ENCODE measurements around the gene CA4. TPM values are rescaled to one million over a fixed set of nuclear protein-coding genes. Genes with fewer than 3 reads are reported as not detected.

The CA4 gene
- total and polyA plus RNA-seq, 9 of the 15 experiments (the other 6 are each of a cell fraction or from before 2014, with no cell fraction given), result 0.13 TPM; not detected in 7

GRCh38 chr17:60135151-60135950, 14.4 kb upstream of the CA4 start (continued):
- TF ChIP-seq ZNF174 (CRISPR knock-in tag; IDR thresholded peaks at IDR 0.05), result no peak
- TF ChIP-seq BRF2 (IDR thresholded peaks at IDR 0.05; ENCODE audit: borderline replicate concordance, insufficient read depth, insufficient read length), result no peak
- TF ChIP-seq GTF2E2 (tag; IDR thresholded peaks at IDR 0.05), result no peak
- no peak for TF ChIP-seq ZNF717 (CRISPR knock-in tag; IDR thresholded peaks at IDR 0.05)
- TF ChIP-seq HDAC6 (IDR thresholded peaks at IDR 0.05; ENCODE audit: low read depth, low read length), result no peak
- TF ChIP-seq KDM1A (IDR thresholded peaks at IDR 0.05), result no peak
- TF ChIP-seq RCOR1 (IDR thresholded peaks at IDR 0.05; ENCODE audit: borderline replicate concordance in 1 of 2, low read depth in 2 of 2, low read length in 2 of 2), result peak in 1 of 2 experiments; percentile 69; a peak in 2 of 4 replicates
- TF ChIP-seq JUN (IDR thresholded peaks at IDR 0.05; ENCODE audit: borderline replicate concordance, low read depth, low read length), result no peak
- no peak for TF ChIP-seq JUN (CRISPR knock-in tag; IDR thresholded peaks at IDR 0.05; ENCODE audit: borderline replicate concordance)
- no peak for TF ChIP-seq NFRKB (IDR thresholded peaks at IDR 0.05; ENCODE audit: low read depth)
- TF ChIP-seq DACH1 (IDR thresholded peaks at IDR 0.05; ENCODE audit: partially characterized antibody), result no peak
- TF ChIP-seq ZBTB5 (IDR thresholded peaks at IDR 0.05), result no peak
- no peak for TF ChIP-seq ATF1 (CRISPR knock-in tag; IDR thresholded peaks at IDR 0.05)
- peak; percentile 77 for TF ChIP-seq ATF1 (tag; IDR thresholded peaks at IDR 0.05)
- no peak for TF ChIP-seq OTX1 (CRISPR knock-in tag; IDR thresholded peaks at IDR 0.05)
- peak; percentile 35; the same call in 1 of the 2 replicates for TF ChIP-seq MYC (IDR thresholded peaks at IDR 0.05; ENCODE audit: low read depth, low read length)
- no peak for TF ChIP-seq MYC (CRISPR knock-in tag; IDR thresholded peaks at IDR 0.05; ENCODE audit: borderline replicate concordance, low read depth)
- TF ChIP-seq POU5F1 (IDR thresholded peaks at IDR 0.05; ENCODE audit: borderline replicate concordance, low read depth, low read length, partially characterized antibody), result no peak
- no peak for TF ChIP-seq FOSL1 (tag; conservative IDR thresholded peaks at IDR 0.05)
- TF ChIP-seq FOXA3 (CRISPR knock-in tag; conservative IDR thresholded peaks at IDR 0.05 in 1 of 2, IDR thresholded peaks at IDR 0.05 in 1 of 2), result no peak
- TF ChIP-seq FIP1L1 (IDR thresholded peaks at IDR 0.05; ENCODE audit: low read depth, low read length, poor library complexity, severe bottlenecking), result no peak
- TF ChIP-seq ZFX (CRISPR knock-in tag; IDR thresholded peaks at IDR 0.05), result peak; percentile 74
- no peak for TF ChIP-seq TAF9B (IDR thresholded peaks at IDR 0.05; ENCODE audit: partially characterized antibody)
- no peak for TF ChIP-seq E2F1 (CRISPR knock-in tag; IDR thresholded peaks at IDR 0.05)
